ENCODE measurements around the gene TRIM23.
"Not testable (repeated sequence)": the region's sequence is repeated elsewhere in the genome, so short reads cannot be mapped to it uniquely, and the experiment has no call there.

Gene TRIM23

GRCh38 chr5:65623482-65623881 is 651 bp downstream of the TRIM23 start:
- H3K4me3 ChIP-seq (ENCODE audit: control insufficient read depth, low read depth, low read length), result peak overlapping the region; percentile 96
- peak; percentile 7 for DNase-seq (ENCODE audit: low read depth)
- no peak for TF ChIP-seq CTCF (conservative IDR thresholded peaks at IDR 0.05; ENCODE audit: control insufficient read depth, insufficient read depth, low read depth, low read length)

- not testable (repeated sequence) for H3K4me3 ChIP-seq (ENCODE audit: control insufficient read depth, low read depth, low read length); DNase-seq (ENCODE audit: low read depth)
Observed at GRCh38 chr5:65621961-65622360, 2.2 kb downstream of the TRIM23 start.

DNA sequence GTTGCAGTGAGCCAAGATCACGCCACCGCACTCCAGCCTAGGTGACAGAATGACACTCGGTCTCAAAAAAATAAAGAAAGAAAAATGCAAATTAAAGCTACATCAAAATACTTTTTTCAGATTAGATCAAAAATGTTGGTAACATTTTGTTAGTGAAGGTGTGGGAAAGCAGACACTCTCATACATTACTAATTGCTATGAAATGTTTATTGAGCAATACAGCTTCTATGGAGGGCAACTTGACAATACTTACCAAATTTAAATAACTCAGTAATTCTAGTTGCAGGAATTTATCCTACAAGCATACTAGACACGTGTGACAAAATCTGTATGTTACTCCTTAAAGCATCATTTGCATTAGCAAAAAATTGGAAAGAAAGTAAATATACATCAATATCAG is 4.1 kb downstream of the TRIM23 start:
- H3K4me3 ChIP-seq (ENCODE audit: control insufficient read depth, low read depth, low read length), result no peak overlapping the region
- DNase-seq (ENCODE audit: low read depth), result peak; percentile 0
- TF ChIP-seq CTCF (conservative IDR thresholded peaks at IDR 0.05; ENCODE audit: control insufficient read depth, insufficient read depth, low read depth, low read length), result no peak

DNA sequence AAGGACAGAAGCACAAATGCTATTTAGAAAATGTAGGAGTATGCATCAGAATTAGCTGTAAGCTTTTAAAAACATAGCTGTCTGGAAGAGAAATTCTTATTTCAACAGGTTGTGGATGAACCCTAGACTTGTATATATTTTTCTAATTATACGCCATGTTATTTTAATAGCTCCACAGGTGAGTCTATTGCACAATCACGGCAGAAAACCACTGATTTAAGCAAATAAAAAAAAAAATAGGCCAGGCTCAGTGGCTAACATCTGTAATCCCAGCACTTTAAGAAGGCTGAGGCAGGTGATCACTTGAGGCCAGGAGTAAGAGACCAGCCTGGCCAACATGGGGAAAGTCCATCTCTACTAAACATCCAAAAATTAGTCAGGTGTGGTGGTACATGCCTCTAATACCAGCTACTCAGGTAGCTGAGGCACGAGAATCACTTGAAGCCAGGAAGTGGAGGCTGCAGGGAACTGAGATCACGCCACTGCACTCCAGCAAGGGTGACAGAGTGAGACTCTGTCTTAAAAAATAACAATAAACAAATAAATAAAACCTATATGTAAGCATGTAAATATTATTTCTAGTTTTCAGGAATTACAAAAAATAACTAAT is 11.7 kb downstream of the TRIM23 start:
- TF ChIP-seq CTCF (conservative IDR thresholded peaks at IDR 0.05; ENCODE audit: control insufficient read depth, insufficient read depth, low read depth, low read length), result no peak
- DNase-seq (ENCODE audit: low read depth), result no peak

GRCh38 chr5:65611524-65611923 is 12.6 kb downstream of the TRIM23 start:
- TF ChIP-seq CTCF (conservative IDR thresholded peaks at IDR 0.05; ENCODE audit: control insufficient read depth, insufficient read depth, low read depth, low read length), result no peak
- no peak for DNase-seq (ENCODE audit: low read depth)
- H3K4me3 ChIP-seq (ENCODE audit: control insufficient read depth, low read depth, low read length), result no peak overlapping the region

More for the DNA sequence above, 11.7 kb downstream of the TRIM23 start:
- no peak overlapping the region for H3K4me3 ChIP-seq (ENCODE audit: control insufficient read depth, low read depth, low read length)

- not testable (repeated sequence) for DNase-seq (ENCODE audit: low read depth); H3K4me3 ChIP-seq (ENCODE audit: control insufficient read depth, low read depth, low read length)
Observed at GRCh38 chr5:65601761-65602160, 22.4 kb downstream of the TRIM23 start.

DNA sequence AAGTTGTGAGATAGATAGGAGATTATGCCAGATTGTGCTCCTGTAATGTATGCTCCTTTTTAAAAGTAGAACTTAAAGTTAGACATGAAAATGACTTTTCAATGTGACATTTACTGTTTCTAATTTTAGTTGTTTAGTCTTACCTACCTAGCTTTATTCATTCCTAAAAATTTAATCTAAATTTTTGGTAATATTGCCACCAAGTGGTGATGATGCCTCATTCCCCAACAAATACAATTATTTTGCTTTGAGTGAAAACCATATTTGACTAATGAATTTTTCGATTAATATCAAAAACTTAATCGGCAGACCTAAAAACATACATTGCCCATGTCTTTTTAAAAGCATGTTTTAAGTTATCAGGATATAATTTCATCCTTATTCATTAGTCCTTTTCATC is 35.4 kb downstream of the TRIM23 start:
- no peak overlapping the region for H3K4me3 ChIP-seq (ENCODE audit: control insufficient read depth, low read depth, low read length)
- DNase-seq (ENCODE audit: low read depth), result no peak
- no peak for TF ChIP-seq CTCF (conservative IDR thresholded peaks at IDR 0.05; ENCODE audit: control insufficient read depth, insufficient read depth, low read depth, low read length)

DNA sequence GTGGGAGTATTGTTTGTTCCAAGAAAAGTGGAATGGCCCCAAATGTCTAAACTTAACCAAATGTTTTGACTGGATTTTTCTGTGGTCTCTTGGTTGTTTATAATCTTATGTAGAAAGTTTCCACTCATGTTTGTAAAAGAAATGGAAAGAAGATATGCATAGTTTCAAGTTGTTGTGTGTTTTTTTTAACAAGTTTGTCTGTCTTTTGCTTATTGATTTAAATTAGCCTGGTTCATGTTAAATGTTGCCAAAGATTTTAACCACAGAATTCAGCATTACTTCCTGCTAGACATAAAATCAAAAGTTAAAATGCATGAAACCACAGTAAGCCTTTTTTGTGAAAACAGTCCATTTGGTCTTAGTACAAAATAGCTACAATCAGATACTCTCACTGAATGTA is 47.0 kb downstream of the TRIM23 start:
- no peak for DNase-seq (ENCODE audit: low read depth)
- TF ChIP-seq CTCF (conservative IDR thresholded peaks at IDR 0.05; ENCODE audit: control insufficient read depth, insufficient read depth, low read depth, low read length), result no peak
- H3K4me3 ChIP-seq (ENCODE audit: control insufficient read depth, low read depth, low read length), result no peak overlapping the region
